GM21367 (cell line): ENCODE results near the gene PPP6R3.

Source experiments
- ATAC-seq: cut with Tn5 transposase; IDR thresholded peaks from one replicate; pipeline ENCODE4 v1.9.1; 2021; ENCODE audit not compliant: unreplicated experiment

The PPP6R3 gene

GRCh38 chr11:68646832-68647231 lies 186.3 kb downstream of the PPP6R3 start:
- ATAC-seq, result no peak

- no peak for ATAC-seq
Measured at GRCh38 chr11:68649851-68650555, 189.5 kb downstream of the PPP6R3 start.

- no peak for ATAC-seq
Measured at GRCh38 chr11:68650801-68651200, 190.2 kb downstream of the PPP6R3 start.

- ATAC-seq, result no peak
Measured at GRCh38 chr11:68651208-68651984, 190.8 kb downstream of the PPP6R3 start.

- no peak for ATAC-seq
Measured at GRCh38 chr11:68651985-68652682, 191.6 kb downstream of the PPP6R3 start.

- ATAC-seq, result no peak
Measured at GRCh38 chr11:68652683-68653156, 192.2 kb downstream of the PPP6R3 start.

GRCh38 chr11:68653486-68654430 lies 193.2 kb downstream of the PPP6R3 start:
- no peak for ATAC-seq

- ATAC-seq, result no peak
Measured at GRCh38 chr11:68654978-68655377, 194.4 kb downstream of the PPP6R3 start.

GRCh38 chr11:68655406-68655805 lies 194.9 kb downstream of the PPP6R3 start:
- ATAC-seq, result no peak

- ATAC-seq, result no peak
Measured at GRCh38 chr11:68655806-68656205, 195.3 kb downstream of the PPP6R3 start.

GRCh38 chr11:68657021-68657780 lies 196.6 kb downstream of the PPP6R3 start:
- no peak for ATAC-seq

- no peak for ATAC-seq
Measured at GRCh38 chr11:68658097-68658496, 197.5 kb downstream of the PPP6R3 start.

- no peak for ATAC-seq
Measured at GRCh38 chr11:68658661-68659060, 198.1 kb downstream of the PPP6R3 start.

- ATAC-seq, result no peak
Measured at GRCh38 chr11:68659158-68659921, 198.8 kb downstream of the PPP6R3 start.

GRCh38 chr11:68660066-68660810 lies 199.7 kb downstream of the PPP6R3 start:
- no peak for ATAC-seq

GRCh38 chr11:68661014-68661413 lies 200.5 kb downstream of the PPP6R3 start:
- no peak for ATAC-seq

- no peak for ATAC-seq
Measured at GRCh38 chr11:68661697-68662603, 201.4 kb downstream of the PPP6R3 start.
